ENCODE data around the gene SMARCAL1. TPM values are rescaled to one million over a fixed set of nuclear protein-coding genes. Genes with fewer than 3 reads are reported as not detected.

The SMARCAL1 gene
- total RNA-seq, 1 experiment from 2014 or later, result 9.9 TPM

DNA sequence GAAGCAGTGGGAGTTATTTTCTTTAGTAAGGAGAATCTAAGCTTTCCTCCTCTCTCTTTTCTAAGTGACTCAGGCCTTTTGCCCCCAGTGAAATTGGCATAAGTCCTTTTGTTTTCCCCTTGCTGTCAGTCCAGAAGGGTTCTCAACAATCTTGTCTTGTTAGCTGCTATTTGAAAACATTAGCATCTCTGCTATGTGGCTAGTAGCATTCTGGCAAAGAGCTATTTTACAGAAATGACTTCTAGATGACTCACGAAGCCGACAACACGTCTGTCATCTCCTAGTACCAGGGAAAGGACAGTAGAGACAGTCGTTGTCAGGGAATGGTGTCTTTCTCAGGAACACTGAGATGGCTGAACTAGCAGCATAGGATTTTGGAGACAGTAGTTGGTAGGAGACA lies 14.7 kb downstream of the SMARCAL1 start:
- peak overlapping the region; percentile 63 for H3K27ac ChIP-seq
- no peaks in the 10 kb centered on the region for H3K9me3 ChIP-seq (replicated peaks)
- no peak overlapping the region for H3K4me3 ChIP-seq
- DNase-seq (ENCODE audit: low read depth in 1 of 2, low spot score in 2 of 2), result peak; percentile 65 to 87
- no peaks in the 10 kb centered on the region for H3K27me3 ChIP-seq (replicated peaks)
- peaks cover 65% of the 10 kb centered on the region for H3K36me3 ChIP-seq
- H3K4me1 ChIP-seq (replicated peaks), result peaks cover 28% of the 10 kb centered on the region

GRCh38 chr2:216428618-216429350 lies 16.5 kb downstream of the SMARCAL1 start:
- no peak for DNase-seq (ENCODE audit: low read depth in 1 of 2, low spot score in 2 of 2)
- no peaks in the 10 kb centered on the region for H3K27me3 ChIP-seq (replicated peaks)
- no peak overlapping the region for H3K27ac ChIP-seq
- no peaks in the 10 kb centered on the region for H3K9me3 ChIP-seq (replicated peaks)
- H3K4me3 ChIP-seq, result no peak overlapping the region
- H3K36me3 ChIP-seq, result peaks cover 58% of the 10 kb centered on the region
- peaks cover 28% of the 10 kb centered on the region for H3K4me1 ChIP-seq (replicated peaks)

DNA sequence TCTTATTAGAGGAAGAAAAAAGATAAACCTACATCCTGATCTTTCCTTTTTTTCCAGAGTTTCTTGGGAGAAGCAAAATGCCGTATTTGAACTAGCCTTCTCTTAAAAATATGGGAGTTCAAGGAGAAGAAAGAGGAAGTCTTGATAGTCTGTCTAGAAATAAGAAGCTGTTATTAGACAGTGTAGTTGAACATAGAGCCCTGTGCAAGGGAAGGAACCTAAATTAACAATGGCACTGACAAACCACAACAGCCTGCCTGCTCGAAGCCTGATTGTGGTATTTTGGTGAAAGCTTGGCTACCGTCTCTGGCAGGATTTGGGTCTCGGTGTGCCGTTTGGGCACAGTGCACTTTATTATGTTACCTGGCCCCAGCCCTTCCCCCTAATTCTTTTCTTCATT lies 17.1 kb downstream of the SMARCAL1 start:
- Histone ChIP-seq H3K4me1 (replicated peaks) (peaks cover 28% of the 10 kb centered on the region), H3K9me3 (replicated peaks) (no peaks in the 10 kb centered on the region), H3K27me3 (replicated peaks) (no peaks in the 10 kb centered on the region), H3K27ac (no peak overlapping the region), H3K4me3 (no peak overlapping the region), H3K36me3 (peaks cover 57% of the 10 kb centered on the region)
- DNase-seq (ENCODE audit: low read depth in 1 of 2, low spot score in 2 of 2), result no peak

- H3K27me3 ChIP-seq (replicated peaks), result no peaks in the 10 kb centered on the region
- H3K9me3 ChIP-seq (replicated peaks), result no peaks in the 10 kb centered on the region
- no peak overlapping the region for H3K27ac ChIP-seq
- H3K4me3 ChIP-seq, result no peak overlapping the region
- peaks cover 18% of the 10 kb centered on the region for H3K4me1 ChIP-seq (replicated peaks)
- H3K36me3 ChIP-seq, result peaks cover 59% of the 10 kb centered on the region
- DNase-seq (ENCODE audit: low read depth in 1 of 2, low spot score in 2 of 2), result no peak
These were observed 18.7 kb downstream of the SMARCAL1 start for GRCh38 chr2:216430811-216431530.

DNA sequence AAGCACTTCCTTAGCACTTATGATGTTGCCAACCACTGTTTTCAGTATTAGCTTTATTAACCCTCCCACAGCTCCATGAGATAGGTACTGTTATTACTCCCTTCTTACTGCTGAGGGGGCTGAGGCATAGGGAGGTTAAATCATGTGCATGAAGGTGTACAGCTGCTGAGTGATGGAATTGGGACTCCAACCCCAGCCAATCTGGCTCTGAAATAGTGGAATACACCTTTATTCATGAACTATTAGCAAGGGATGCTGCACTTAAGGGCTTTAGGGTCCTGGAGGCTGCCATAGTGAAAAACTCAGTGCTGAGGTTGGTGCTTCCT lies 19.2 kb downstream of the SMARCAL1 start:
- H3K36me3 ChIP-seq, result peaks cover 64% of the 10 kb centered on the region
- H3K4me3 ChIP-seq, result no peak overlapping the region
- H3K27me3 ChIP-seq (replicated peaks), result no peaks in the 10 kb centered on the region
- H3K9me3 ChIP-seq (replicated peaks), result no peaks in the 10 kb centered on the region
- peaks cover 13% of the 10 kb centered on the region for H3K4me1 ChIP-seq (replicated peaks)
- H3K27ac ChIP-seq, result no peak overlapping the region
- no peak for DNase-seq (ENCODE audit: low read depth in 1 of 2, low spot score in 2 of 2)

DNA sequence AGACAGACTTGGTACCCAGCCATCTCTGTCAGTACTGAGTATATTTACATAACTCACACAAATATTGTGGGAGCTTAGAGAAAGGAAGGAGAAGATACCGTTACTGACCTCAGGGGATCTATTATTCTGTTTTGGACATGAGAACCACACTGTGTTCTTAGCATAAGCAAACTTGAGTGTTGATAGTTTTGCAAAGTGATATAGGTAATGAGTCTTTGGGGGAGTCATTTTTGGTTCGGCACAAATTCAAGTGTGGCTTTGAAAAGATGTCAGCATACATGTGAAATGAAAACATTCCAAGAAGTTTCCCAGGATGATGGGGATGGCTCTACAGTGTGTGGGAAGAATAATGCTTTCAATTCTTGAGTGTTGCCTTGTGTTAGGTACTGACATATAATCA lies 24.1 kb downstream of the SMARCAL1 start:
- Histone ChIP-seq H3K27me3 (replicated peaks) (no peaks in the 10 kb centered on the region), H3K4me1 (replicated peaks) (no peaks in the 10 kb centered on the region), H3K36me3 (peaks cover 76% of the 10 kb centered on the region), H3K4me3 (no peak overlapping the region), H3K27ac (no peak overlapping the region), H3K9me3 (replicated peaks) (no peaks in the 10 kb centered on the region)
- no peak for DNase-seq (ENCODE audit: low read depth in 1 of 2, low spot score in 2 of 2)

DNA sequence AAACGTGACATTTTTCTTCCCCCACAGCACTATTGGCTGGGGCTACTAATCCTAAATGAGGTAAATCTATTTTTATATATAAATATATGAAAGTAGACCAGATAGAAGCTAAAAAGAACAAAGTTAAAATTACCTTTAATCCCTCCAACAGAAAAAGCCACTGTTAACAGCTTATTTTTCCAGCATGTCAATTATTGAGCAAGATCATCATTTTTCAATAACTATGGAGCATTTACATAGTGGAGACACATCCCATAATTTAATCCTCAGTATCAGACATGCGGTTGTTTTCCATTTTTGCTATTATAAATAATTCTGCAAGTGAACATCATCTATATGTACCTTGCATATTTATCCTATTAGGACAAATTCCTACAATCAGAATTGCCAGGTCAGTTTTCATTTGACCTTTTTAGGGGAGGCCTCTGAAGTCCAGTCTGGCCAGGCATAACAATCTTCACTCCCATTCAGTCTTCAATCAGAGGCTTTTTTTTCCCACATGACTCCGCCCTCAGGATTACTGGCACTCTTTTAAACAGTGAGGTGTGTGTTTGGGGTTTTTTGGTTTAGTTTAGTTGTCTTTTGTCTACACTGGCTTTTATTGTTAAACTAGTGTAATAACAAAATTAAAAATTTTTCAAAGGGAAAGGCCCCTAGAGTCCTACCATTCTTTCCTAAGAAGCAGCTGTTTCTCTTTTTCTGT lies 29.2 kb downstream of the SMARCAL1 start:
- no peak overlapping the region for H3K27ac ChIP-seq
- H3K36me3 ChIP-seq, result peaks cover 58% of the 10 kb centered on the region
- H3K27me3 ChIP-seq (replicated peaks), result no peaks in the 10 kb centered on the region
- no peak overlapping the region for H3K4me3 ChIP-seq
- no peaks in the 10 kb centered on the region for H3K9me3 ChIP-seq (replicated peaks)
- DNase-seq (ENCODE audit: low read depth in 1 of 2, low spot score in 2 of 2), result no peak
- H3K4me1 ChIP-seq (replicated peaks), result no peaks in the 10 kb centered on the region

- Histone ChIP-seq H3K4me3 (no peak overlapping the region), H3K27ac (no peak overlapping the region), H3K27me3 (replicated peaks) (no peaks in the 10 kb centered on the region), H3K9me3 (replicated peaks) (no peaks in the 10 kb centered on the region), H3K4me1 (replicated peaks) (no peaks in the 10 kb centered on the region), H3K36me3 (peaks cover 50% of the 10 kb centered on the region)
- DNase-seq (ENCODE audit: low read depth in 1 of 2, low spot score in 2 of 2), result no peak
These were observed 33.2 kb downstream of the SMARCAL1 start for GRCh38 chr2:216445501-216445900.

- no peak for DNase-seq (ENCODE audit: low read depth in 1 of 2, low spot score in 2 of 2)
- no peaks in the 10 kb centered on the region for H3K27me3 ChIP-seq (replicated peaks)
- no peaks in the 10 kb centered on the region for H3K4me1 ChIP-seq (replicated peaks)
- H3K36me3 ChIP-seq, result peaks cover 54% of the 10 kb centered on the region
- H3K4me3 ChIP-seq, result no peak overlapping the region
- H3K27ac ChIP-seq, result no peak overlapping the region
- no peaks in the 10 kb centered on the region for H3K9me3 ChIP-seq (replicated peaks)
These were observed 34.1 kb downstream of the SMARCAL1 start for GRCh38 chr2:216446343-216446742.

GRCh38 chr2:216447293-216447692 lies 35.0 kb downstream of the SMARCAL1 start:
- Histone ChIP-seq H3K27me3 (replicated peaks) (no peaks in the 10 kb centered on the region), H3K4me3 (no peak overlapping the region), H3K36me3 (peaks cover 60% of the 10 kb centered on the region), H3K9me3 (replicated peaks) (no peaks in the 10 kb centered on the region), H3K27ac (no peak overlapping the region), H3K4me1 (replicated peaks) (no peaks in the 10 kb centered on the region)
- no peak for DNase-seq (ENCODE audit: low read depth in 1 of 2, low spot score in 2 of 2)

DNA sequence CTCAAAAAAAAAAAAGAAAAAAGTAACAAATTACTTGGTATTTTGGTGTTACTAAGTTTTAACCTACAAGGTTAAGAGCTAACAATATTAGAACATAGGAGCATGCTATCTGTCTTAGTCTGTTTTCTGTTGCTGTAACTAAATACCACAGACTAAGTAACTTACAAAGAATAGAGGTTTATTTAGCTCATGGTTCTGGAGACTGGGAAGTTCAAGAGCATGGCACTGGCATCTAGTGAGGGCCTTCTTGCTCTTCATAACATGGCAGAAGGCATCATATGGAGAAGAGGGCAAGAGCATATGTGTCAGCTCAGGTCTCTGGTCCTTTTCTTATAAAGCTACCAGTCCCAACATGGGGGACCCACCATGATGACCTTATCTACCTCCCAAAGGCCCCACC lies 36.5 kb downstream of the SMARCAL1 start:
- DNase-seq (ENCODE audit: low read depth in 1 of 2, low spot score in 2 of 2), result no peak
- H3K36me3 ChIP-seq, result peaks cover 68% of the 10 kb centered on the region
- no peak overlapping the region for H3K27ac ChIP-seq
- H3K4me1 ChIP-seq (replicated peaks), result no peaks in the 10 kb centered on the region
- H3K9me3 ChIP-seq (replicated peaks), result no peaks in the 10 kb centered on the region
- no peak overlapping the region for H3K4me3 ChIP-seq
- no peaks in the 10 kb centered on the region for H3K27me3 ChIP-seq (replicated peaks)

- H3K4me3 ChIP-seq, result no peak overlapping the region
- H3K27ac ChIP-seq, result no peak overlapping the region
- no peaks in the 10 kb centered on the region for H3K27me3 ChIP-seq (replicated peaks)
- H3K4me1 ChIP-seq (replicated peaks), result no peaks in the 10 kb centered on the region
- no peak for DNase-seq (ENCODE audit: low read depth in 1 of 2, low spot score in 2 of 2)
- peaks cover 2% of the 10 kb centered on the region; the same call in 1 of the 2 replicates for H3K9me3 ChIP-seq (replicated peaks)
- H3K36me3 ChIP-seq, result peaks cover 76% of the 10 kb centered on the region
These were observed 38.1 kb downstream of the SMARCAL1 start for GRCh38 chr2:216450346-216450745.

- no peaks in the 10 kb centered on the region for H3K27me3 ChIP-seq (replicated peaks)
- no peaks in the 10 kb centered on the region for H3K4me1 ChIP-seq (replicated peaks)
- DNase-seq (ENCODE audit: low read depth in 1 of 2, low spot score in 2 of 2), result no peak
- H3K4me3 ChIP-seq, result no peak overlapping the region
- H3K27ac ChIP-seq, result no peak overlapping the region
- H3K9me3 ChIP-seq (replicated peaks), result peaks cover 2% of the 10 kb centered on the region; the same call in 1 of the 2 replicates
- peaks cover 78% of the 10 kb centered on the region for H3K36me3 ChIP-seq
These were observed 38.5 kb downstream of the SMARCAL1 start for GRCh38 chr2:216450784-216451183.

All from SJSA1 (cell line).